NCI-H1436 treated with DMSO at 0.1 percent for 48 hours (cell line): Measurements from ENCODE around the gene ACTL8.
A peak's percentile ranks its signal among the peaks of the same experiment; 100 is the strongest.

ENCODE experiments used
- DNase-seq: peaks from one replicate; lab custom pipeline; 2025; lab: John Stamatoyannopoulos, UW

ACTL8 gene

GRCh38 chr1:17845583-17845982 lies 90.5 kb downstream of the ACTL8 start:
- no peak for DNase-seq

GRCh38 chr1:17846341-17846740 lies 91.2 kb downstream of the ACTL8 start:
- DNase-seq: no peak

- DNase-seq: no peak
Measured at GRCh38 chr1:17847111-17847510, 92.0 kb downstream of the ACTL8 start.

GRCh38 chr1:17849216-17849615 lies 94.1 kb downstream of the ACTL8 start:
- DNase-seq: no peak

GRCh38 chr1:17851056-17851455 lies 95.9 kb downstream of the ACTL8 start:
- peak; percentile 12 for DNase-seq

- no peak for DNase-seq
Measured at GRCh38 chr1:17852383-17852782, 97.2 kb downstream of the ACTL8 start.

GRCh38 chr1:17853241-17853935 lies 98.3 kb downstream of the ACTL8 start:
- DNase-seq: no peak

- DNase-seq: no peak
Measured at GRCh38 chr1:17856496-17857108, 101.5 kb downstream of the ACTL8 start.

- DNase-seq: no peak
Measured at GRCh38 chr1:17857109-17857499, 102.0 kb downstream of the ACTL8 start.

- no peak for DNase-seq
Measured at GRCh38 chr1:17857996-17858395, 102.9 kb downstream of the ACTL8 start.

- DNase-seq: no peak
Measured at GRCh38 chr1:17860812-17861211, 105.7 kb downstream of the ACTL8 start.

- no peak for DNase-seq
Measured at GRCh38 chr1:17861685-17862084, 106.6 kb downstream of the ACTL8 start.

GRCh38 chr1:17862121-17862520 lies 107.0 kb downstream of the ACTL8 start:
- no peak for DNase-seq

- DNase-seq: no peak
Measured at GRCh38 chr1:17865912-17866739, 111.0 kb downstream of the ACTL8 start.

GRCh38 chr1:17866740-17867029 lies 111.6 kb downstream of the ACTL8 start:
- no peak for DNase-seq

- DNase-seq: no peak
Measured at GRCh38 chr1:17867470-17867869, 112.3 kb downstream of the ACTL8 start.

GRCh38 chr1:17869815-17870214 lies 114.7 kb downstream of the ACTL8 start:
- DNase-seq: no peak

GRCh38 chr1:17870679-17871078 lies 115.5 kb downstream of the ACTL8 start:
- DNase-seq: no peak

- no peak for DNase-seq
Measured at GRCh38 chr1:17873007-17873675, 118.0 kb downstream of the ACTL8 start.

GRCh38 chr1:17874231-17874630 lies 119.1 kb downstream of the ACTL8 start:
- DNase-seq: no peak

GRCh38 chr1:17874710-17875109 lies 119.6 kb downstream of the ACTL8 start:
- DNase-seq: no peak

GRCh38 chr1:17875171-17875881 lies 120.2 kb downstream of the ACTL8 start:
- DNase-seq: no peak
